ENCODE measurements around the gene PGAP6.
A peak's percentile ranks its signal among the peaks of the same experiment; 100 is the strongest.

PGAP6 gene, protein sequence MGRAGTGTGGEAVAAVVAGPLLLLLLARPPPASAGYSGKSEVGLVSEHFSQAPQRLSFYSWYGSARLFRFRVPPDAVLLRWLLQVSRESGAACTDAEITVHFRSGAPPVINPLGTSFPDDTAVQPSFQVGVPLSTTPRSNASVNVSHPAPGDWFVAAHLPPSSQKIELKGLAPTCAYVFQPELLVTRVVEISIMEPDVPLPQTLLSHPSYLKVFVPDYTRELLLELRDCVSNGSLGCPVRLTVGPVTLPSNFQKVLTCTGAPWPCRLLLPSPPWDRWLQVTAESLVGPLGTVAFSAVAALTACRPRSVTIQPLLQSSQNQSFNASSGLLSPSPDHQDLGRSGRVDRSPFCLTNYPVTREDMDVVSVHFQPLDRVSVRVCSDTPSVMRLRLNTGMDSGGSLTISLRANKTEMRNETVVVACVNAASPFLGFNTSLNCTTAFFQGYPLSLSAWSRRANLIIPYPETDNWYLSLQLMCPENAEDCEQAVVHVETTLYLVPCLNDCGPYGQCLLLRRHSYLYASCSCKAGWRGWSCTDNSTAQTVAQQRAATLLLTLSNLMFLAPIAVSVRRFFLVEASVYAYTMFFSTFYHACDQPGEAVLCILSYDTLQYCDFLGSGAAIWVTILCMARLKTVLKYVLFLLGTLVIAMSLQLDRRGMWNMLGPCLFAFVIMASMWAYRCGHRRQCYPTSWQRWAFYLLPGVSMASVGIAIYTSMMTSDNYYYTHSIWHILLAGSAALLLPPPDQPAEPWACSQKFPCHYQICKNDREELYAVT

DNA sequence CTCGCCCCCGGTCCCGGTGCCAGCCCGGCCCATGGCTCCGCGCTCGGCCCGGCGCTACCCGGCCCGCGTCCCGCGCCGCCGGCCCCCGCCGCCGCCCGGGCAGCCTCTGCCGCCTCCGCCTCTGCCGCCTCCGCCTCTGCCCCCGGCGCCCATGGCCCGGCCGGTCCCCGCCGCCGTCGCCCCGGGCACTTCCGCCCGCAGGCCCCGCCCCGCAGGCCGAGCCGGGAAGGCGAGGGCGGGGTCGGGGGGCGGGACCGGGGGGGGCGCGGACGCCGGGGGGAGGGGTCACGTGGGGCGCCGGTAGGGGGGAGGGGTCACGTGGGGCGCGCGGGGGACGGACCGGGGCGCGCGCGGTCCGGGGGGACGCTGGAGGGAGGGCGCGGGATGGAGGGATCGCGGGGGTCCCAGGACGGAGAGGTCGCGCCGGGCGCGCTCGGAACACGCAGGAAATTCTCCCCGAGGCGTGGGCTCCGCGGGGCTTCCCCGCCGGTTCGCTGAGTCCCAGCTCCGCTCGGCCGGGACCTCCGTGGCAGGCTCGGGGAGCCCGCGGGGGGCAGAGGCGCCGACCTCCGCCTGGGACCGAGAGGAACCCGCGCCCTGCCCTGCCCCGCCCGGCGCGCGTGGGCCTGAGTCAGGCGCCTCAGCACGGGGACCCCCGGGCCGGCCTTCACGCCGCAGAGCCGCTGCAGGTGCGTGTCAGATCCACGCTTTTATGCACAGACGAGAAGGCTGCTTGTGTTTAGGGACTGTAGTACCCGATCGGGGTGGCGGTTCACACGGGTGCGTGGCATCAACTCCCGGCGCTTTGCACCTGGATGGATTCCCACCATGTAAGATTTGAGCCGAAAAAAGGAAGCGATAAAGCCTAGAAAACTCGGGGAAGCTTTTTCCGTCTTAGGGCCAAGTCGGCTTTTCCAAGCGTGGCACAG, at the start of gene PGAP6:
Gene PGAP6 (minus strand): TSS at position 190 of the 929 bp plus-strand sequence. CDS start 157 bp downstream, at position 33.
- DNase-seq (ENCODE audit: low read depth) = peak; percentile 58
- H3K4me3 ChIP-seq (ENCODE audit: low read depth, low read length) = peak within 1 kb of the TSS; percentile 49
- TF ChIP-seq, protein P1, sequence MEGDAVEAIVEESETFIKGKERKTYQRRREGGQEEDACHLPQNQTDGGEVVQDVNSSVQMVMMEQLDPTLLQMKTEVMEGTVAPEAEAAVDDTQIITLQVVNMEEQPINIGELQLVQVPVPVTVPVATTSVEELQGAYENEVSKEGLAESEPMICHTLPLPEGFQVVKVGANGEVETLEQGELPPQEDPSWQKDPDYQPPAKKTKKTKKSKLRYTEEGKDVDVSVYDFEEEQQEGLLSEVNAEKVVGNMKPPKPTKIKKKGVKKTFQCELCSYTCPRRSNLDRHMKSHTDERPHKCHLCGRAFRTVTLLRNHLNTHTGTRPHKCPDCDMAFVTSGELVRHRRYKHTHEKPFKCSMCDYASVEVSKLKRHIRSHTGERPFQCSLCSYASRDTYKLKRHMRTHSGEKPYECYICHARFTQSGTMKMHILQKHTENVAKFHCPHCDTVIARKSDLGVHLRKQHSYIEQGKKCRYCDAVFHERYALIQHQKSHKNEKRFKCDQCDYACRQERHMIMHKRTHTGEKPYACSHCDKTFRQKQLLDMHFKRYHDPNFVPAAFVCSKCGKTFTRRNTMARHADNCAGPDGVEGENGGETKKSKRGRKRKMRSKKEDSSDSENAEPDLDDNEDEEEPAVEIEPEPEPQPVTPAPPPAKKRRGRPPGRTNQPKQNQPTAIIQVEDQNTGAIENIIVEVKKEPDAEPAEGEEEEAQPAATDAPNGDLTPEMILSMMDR (IDR thresholded peaks at IDR 0.05; ENCODE audit: low read depth, low read length) = no peak
- peak; percentile 16 for TF ChIP-seq POLR2A (IDR thresholded peaks at IDR 0.05; ENCODE audit: extremely low read depth, insufficient read length)

DNA sequence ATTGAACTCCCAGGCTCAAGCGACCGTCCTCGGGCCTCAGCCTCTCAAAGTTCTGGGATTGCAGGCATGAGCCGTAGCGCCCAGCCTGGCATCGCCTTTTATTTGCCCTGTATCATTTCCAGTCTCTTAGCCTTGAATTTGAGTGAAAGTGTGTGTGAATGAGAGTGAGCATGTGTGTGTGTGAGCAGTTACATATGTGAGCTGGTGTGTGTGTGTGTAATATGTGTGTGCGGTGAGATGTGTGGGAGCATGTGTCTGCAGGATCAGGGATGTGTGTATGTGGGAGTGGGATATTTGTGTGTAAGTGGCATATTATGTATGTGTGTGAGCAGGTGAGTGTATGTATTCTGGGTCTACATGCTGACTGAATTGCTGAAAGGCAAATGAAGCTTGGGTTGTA, 49.1 kb upstream of the PGAP6 start:
- no peak for DNase-seq (ENCODE audit: low read depth)
- H3K4me3 ChIP-seq (ENCODE audit: low read depth, low read length) = no peak overlapping the region
- TF ChIP-seq, protein P2, sequence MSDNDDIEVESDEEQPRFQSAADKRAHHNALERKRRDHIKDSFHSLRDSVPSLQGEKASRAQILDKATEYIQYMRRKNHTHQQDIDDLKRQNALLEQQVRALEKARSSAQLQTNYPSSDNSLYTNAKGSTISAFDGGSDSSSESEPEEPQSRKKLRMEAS (IDR thresholded peaks at IDR 0.05; ENCODE audit: low read depth, low read length) = no peak
- no peak for TF ChIP-seq MYC (IDR thresholded peaks at IDR 0.05; ENCODE audit: low read depth, low read length)
- TF ChIP-seq, protein P1 (IDR thresholded peaks at IDR 0.05; ENCODE audit: low read depth, low read length) = no peak
- TF ChIP-seq POLR2A (IDR thresholded peaks at IDR 0.05; ENCODE audit: extremely low read depth, insufficient read length) = no peak

DNA sequence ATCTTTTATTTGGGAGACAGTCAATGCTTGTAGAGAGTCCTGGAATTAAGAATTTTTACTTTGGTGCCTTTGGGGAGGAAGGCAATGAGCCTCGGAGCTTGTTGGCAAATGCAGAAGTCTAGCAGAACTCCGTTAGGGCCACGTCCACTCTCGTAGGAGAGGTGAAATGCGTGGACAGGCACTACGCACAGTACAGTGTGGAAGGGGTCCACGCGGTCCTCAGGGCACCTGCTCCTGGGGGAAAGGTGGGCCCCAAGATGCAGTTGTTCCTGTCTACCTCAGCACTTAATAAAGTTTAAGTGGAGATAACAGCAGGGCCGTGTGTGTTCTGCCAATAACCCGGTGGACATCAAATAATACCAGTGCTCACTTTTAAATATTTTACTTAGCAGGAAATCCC, 45.5 kb upstream of the PGAP6 start:
- H3K4me3 ChIP-seq (ENCODE audit: low read depth, low read length) = no peak overlapping the region
- TF ChIP-seq POLR2A (IDR thresholded peaks at IDR 0.05; ENCODE audit: extremely low read depth, insufficient read length) = no peak
- TF ChIP-seq, protein P1 (IDR thresholded peaks at IDR 0.05; ENCODE audit: low read depth, low read length) = no peak
- TF ChIP-seq MYC (IDR thresholded peaks at IDR 0.05; ENCODE audit: low read depth, low read length) = no peak
- DNase-seq (ENCODE audit: low read depth) = no peak

DNA sequence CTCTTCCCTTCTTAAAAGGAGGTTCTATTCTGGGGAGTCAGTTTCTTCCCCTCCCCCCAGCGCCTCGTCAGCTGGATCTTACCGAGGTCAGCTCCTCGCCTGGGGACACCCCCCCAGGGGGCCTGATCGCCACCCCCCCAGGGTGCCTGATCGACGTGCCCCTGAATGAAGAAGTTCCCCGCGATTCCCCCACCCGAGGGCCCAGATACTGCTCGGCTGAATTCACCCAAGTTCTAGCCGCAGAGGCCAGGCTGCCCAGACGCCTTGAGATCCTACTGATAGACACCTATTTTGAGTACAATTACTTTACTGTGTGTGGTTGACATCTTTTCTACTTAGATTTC, 45.1 kb upstream of the PGAP6 start:
- no peak for DNase-seq (ENCODE audit: low read depth)
- TF ChIP-seq MYC (IDR thresholded peaks at IDR 0.05; ENCODE audit: low read depth, low read length) = no peak
- no peak for TF ChIP-seq POLR2A (IDR thresholded peaks at IDR 0.05; ENCODE audit: extremely low read depth, insufficient read length)
- TF ChIP-seq, protein P1 (IDR thresholded peaks at IDR 0.05; ENCODE audit: low read depth, low read length) = no peak
- TF ChIP-seq, protein P2 (IDR thresholded peaks at IDR 0.05; ENCODE audit: low read depth, low read length) = no peak

DNA sequence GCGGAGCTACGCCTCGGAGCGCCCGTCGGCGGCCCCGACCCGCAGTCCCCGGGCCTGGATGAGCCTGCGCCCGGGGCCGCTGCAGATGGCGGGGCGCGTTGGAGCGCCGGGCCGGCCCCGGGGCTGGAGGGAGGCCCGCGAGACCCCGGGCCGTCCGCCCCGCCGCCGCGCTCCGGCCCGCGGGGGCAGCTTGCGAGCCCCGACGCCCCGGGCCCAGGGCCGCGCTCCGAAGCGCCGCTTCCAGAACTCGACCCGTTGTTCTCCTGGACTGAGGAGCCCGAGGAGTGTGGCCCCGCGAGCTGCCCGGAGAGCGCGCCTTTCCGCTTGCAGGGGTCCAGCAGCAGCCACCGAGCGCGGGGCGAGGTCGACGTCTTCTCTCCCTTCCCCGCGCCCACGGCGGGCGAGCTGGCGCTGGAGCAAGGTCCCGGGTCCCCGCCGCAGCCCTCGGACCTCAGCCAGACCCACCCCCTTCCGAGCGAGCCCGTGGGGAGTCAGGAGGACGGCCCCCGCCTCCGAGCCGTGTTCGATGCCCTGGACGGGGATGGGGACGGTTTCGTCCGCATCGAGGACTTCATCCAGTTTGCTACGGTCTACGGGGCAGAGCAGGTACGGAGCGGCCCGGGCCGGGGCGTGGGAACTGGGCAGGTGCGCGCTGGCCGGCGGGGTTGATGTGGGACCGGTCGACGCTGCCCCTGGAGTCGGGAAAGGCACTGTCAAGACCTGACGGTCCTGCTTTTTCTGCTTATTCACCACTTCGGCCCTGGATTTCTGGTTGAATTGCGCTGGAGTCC, 44.5 kb upstream of the PGAP6 start:
- DNase-seq (ENCODE audit: low read depth) = peak; percentile 12
- TF ChIP-seq, protein P2 (IDR thresholded peaks at IDR 0.05; ENCODE audit: low read depth, low read length) = no peak
- TF ChIP-seq MYC (IDR thresholded peaks at IDR 0.05; ENCODE audit: low read depth, low read length) = no peak
- TF ChIP-seq, protein P1 (IDR thresholded peaks at IDR 0.05; ENCODE audit: low read depth, low read length) = no peak
- TF ChIP-seq POLR2A (IDR thresholded peaks at IDR 0.05; ENCODE audit: extremely low read depth, insufficient read length) = no peak
- peak overlapping the region; percentile 13 for H3K4me3 ChIP-seq (ENCODE audit: low read depth, low read length)

More for the DNA sequence above, 45.1 kb upstream of the PGAP6 start:
- H3K4me3 ChIP-seq (ENCODE audit: low read depth, low read length) = no peak overlapping the region

Data from NB4 (cell line).